IMR-90 (cell line): ENCODE measurements around the gene EIF6.

Source experiments
- BHLHE40 ChIP-seq: fragments of 150-350 bp; IDR thresholded peaks from 2 replicates; pipeline ENCODE4 v1.6.1; 2016; ENCODE audit warnings: mild to moderate bottlenecking, low read depth, low read length
- RFX5 ChIP-seq: IDR thresholded peaks from 2 replicates; pipeline ENCODE4 v1.8.0; 2012; ENCODE audit warnings: low read depth, mild to moderate bottlenecking, low read length, moderate library complexity

DNA sequence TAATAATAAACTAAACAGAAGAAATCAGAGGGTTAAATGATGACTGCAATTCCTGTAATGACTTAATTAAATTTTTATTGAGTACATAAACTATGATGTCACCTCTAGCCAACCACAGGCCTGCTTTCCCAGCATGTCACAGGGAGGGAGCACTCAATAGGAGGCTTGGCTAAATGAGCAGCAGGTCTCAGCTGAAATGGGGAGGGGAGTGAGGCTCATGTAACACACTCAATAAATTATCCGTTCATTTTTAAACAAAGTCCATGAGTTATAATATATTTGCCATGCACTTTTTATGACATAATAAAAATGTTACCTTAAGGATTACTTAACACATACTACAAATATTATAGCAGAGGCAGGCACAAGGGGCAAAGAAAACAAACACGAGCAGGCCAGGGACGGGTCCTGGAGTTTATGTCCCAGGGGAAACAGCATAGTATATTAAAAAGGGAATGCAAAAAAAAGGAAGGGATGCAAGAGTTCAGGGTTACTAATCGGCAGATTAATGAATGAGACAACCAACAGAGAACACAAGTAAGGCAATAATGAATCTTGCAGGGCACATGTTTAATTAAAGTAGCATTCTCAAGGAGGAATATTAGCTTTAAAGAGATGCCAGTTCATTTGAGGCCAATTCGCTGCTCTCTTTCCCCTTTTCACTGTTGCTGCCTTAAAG, 34.8 kb upstream of the EIF6 start:
- no peak for TF ChIP-seq BHLHE40
- no peak for TF ChIP-seq RFX5
